ENCODE measurements around the gene CAMK2G.
"Not testable (repeated sequence)": the region's sequence is repeated elsewhere in the genome, so short reads cannot be mapped to it uniquely, and the experiment has no call there.

The CAMK2G gene

DNA sequence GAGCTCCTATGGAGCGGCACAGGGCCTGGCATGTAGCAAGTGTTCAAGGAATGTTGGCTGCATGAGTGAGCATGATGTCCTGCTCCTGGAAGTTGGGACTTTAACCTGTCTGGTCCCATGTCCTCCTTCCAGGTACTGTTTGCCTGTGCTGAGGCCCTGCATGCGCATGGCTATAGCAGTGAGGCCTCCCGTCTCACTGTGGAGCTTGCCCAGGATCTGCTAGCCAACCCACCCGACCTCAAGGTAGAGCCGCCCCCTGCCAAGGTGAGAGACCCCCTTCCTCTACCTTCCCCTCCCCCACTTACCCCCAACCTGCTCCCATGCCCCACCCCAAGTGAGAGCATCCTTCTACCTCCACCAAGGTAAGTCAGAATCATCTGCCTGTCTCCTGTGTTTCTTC lies 80.9 kb downstream of the CAMK2G start:
- DNase-seq = no peak
- peaks cover 21 to 93% (median 75%) of the 10 kb centered on the region in 4 experiments for H3K36me3 ChIP-seq (ENCODE audit: control insufficient read depth in 4 of 4, insufficient read depth in 4 of 4, low read length in 3 of 4)
- no peaks in the 10 kb centered on the region for H3K4me1 ChIP-seq (ENCODE audit: control extremely low read depth in 1 of 4, control insufficient read depth in 4 of 4, insufficient read depth in 4 of 4, low read length in 3 of 4)
- no peak overlapping the region for H3K4me3 ChIP-seq (ENCODE audit: control insufficient read depth in 1 of 7, extremely low read depth in 1 of 7, insufficient read depth in 4 of 7, low read depth in 2 of 7, low read length in 6 of 7)
- H3K27me3 ChIP-seq (replicated peaks in 2 of 5; ENCODE audit: control insufficient read depth in 4 of 5, insufficient read depth in 5 of 5, low read length in 4 of 5) = no peaks in the 10 kb centered on the region
- 96% methylated on average over 4 of the region's 5 CpGs for WGBS (ENCODE audit: insufficient coverage)
- no peaks in the 10 kb centered on the region for H3K9me3 ChIP-seq (ENCODE audit: control extremely low read depth in 1 of 5, control insufficient read depth in 4 of 5, insufficient read depth in 2 of 5, low read depth in 1 of 5, low read length in 4 of 5)
- POLR2A ChIA-PET = interaction anchor here (1.5 kb wide), 1 partner anchor 8 kb away, joined by 6 read pairs; the partner anchor contains the start of gene ZSWIM8
- CTCF ChIA-PET = interaction anchor here (1.1 to 1.8 kb wide), 4 partner anchors 8 to 53 kb away, joined by 3 to 4 read pairs (median 3); partner anchors contain the start of gene ZSWIM8
- H3K27ac ChIP-seq (ENCODE audit: insufficient read depth in 1 of 2, low read depth in 1 of 2, low read length in 2 of 2, poor library complexity in 1 of 2, severe bottlenecking in 2 of 2) = no peak overlapping the region

DNA sequence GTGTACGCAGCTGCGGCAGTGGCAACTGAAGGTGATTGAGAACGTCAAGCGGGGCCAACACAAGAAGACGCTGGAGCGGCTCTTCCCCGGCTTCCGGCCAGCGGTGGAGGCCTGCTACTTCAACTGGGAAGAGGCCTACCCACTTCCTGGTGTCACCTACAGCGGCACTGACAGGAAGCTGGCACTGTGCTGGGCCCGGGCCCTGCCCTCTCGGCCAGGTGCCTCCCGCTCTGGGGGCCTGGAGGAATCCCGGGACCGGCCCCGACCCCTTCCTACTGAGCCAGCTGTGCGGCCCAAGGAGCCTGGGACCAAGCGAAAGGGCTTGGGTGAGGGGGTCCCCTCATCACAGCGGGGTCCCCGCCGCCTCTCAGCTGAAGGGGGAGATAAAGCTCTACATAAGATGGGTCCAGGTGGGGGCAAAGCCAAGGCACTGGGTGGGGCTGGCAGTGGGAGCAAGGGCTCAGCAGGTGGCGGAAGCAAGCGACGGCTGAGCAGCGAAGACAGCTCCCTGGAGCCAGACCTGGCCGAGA lies 82.4 kb downstream of the CAMK2G start:
- POLR2A ChIA-PET = no interaction called here
- CTCF ChIA-PET = interaction anchor here (0.6 to 1.8 kb wide), 3 partner anchors 12 to 55 kb away, joined by 3 to 5 read pairs (median 4); no protein-coding TSS in a partner anchor
- no peak for DNase-seq
- H3K27me3 ChIP-seq (replicated peaks in 2 of 5; ENCODE audit: control insufficient read depth in 4 of 5, insufficient read depth in 5 of 5, low read length in 4 of 5) = no peaks in the 10 kb centered on the region
- 99% methylated on average over 26 of the region's 26 CpGs for WGBS (ENCODE audit: insufficient coverage)
- H3K4me3 ChIP-seq (ENCODE audit: control insufficient read depth in 1 of 7, extremely low read depth in 1 of 7, insufficient read depth in 4 of 7, low read depth in 2 of 7, low read length in 6 of 7) = no peak overlapping the region
- peaks cover 0 to 6% (median 2%) of the 10 kb centered on the region in 4 experiments for H3K4me1 ChIP-seq (ENCODE audit: control extremely low read depth in 1 of 4, control insufficient read depth in 4 of 4, insufficient read depth in 4 of 4, low read length in 3 of 4)
- H3K9me3 ChIP-seq (ENCODE audit: control extremely low read depth in 1 of 5, control insufficient read depth in 4 of 5, insufficient read depth in 2 of 5, low read depth in 1 of 5, low read length in 4 of 5) = no peaks in the 10 kb centered on the region
- H3K27ac ChIP-seq (ENCODE audit: insufficient read depth in 1 of 2, low read depth in 1 of 2, low read length in 2 of 2, poor library complexity in 1 of 2, severe bottlenecking in 2 of 2) = no peak overlapping the region
- H3K36me3 ChIP-seq (ENCODE audit: control insufficient read depth in 4 of 4, insufficient read depth in 4 of 4, low read length in 3 of 4) = peaks cover 21 to 80% (median 64%) of the 10 kb centered on the region in 4 experiments

DNA sequence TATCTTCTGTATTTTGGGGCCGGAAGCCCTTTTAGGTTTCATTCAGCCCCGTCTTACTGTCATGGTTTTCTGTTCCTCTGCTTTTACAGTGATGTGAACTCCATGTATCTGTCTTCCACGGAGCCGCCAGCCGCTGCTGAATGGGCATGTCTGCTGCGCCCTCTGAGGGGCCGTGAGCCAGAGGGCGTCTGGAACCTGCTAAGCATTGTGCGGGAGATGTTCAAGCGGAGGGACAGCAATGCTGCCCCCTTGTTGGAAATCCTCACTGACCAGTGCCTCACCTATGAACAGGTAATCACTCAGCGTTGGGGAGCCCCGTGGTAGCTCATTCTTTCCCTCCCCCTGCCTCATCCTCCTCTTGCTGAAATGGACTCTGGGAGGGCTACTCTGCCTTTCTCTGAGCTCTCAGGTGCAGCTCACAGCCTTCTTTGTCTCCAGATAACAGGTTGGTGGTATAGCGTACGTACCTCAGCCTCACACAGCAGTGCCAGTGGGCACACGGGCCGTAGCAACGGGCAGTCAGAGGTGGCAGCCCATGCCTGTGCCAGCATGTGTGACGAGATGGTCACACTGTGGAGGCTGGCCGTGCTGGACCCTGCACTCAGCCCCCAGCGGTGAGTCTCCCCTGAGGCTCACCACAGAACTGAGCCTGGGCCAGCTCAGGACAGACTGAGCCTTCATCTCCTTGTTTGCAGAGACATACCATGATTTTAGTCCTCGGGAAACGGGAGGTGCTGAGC lies 83.3 kb downstream of the CAMK2G start:
- ChIA-PET CTCF (no interaction called here), POLR2A (no interaction called here)
- no peak overlapping the region for H3K27ac ChIP-seq (ENCODE audit: insufficient read depth in 1 of 2, low read depth in 1 of 2, low read length in 2 of 2, poor library complexity in 1 of 2, severe bottlenecking in 2 of 2)
- no peak overlapping the region for H3K4me3 ChIP-seq (ENCODE audit: control insufficient read depth in 1 of 7, extremely low read depth in 1 of 7, insufficient read depth in 4 of 7, low read depth in 2 of 7, low read length in 6 of 7)
- no peaks in the 10 kb centered on the region for H3K9me3 ChIP-seq (ENCODE audit: control extremely low read depth in 1 of 5, control insufficient read depth in 4 of 5, insufficient read depth in 2 of 5, low read depth in 1 of 5, low read length in 4 of 5)
- H3K36me3 ChIP-seq (ENCODE audit: control insufficient read depth in 4 of 4, insufficient read depth in 4 of 4, low read length in 3 of 4) = peaks cover 21 to 72% (median 57%) of the 10 kb centered on the region in 4 experiments
- no peaks in the 10 kb centered on the region for H3K27me3 ChIP-seq (replicated peaks in 2 of 5; ENCODE audit: control insufficient read depth in 4 of 5, insufficient read depth in 5 of 5, low read length in 4 of 5)
- no peak for DNase-seq
- 98% methylated on average over 22 of the region's 22 CpGs for WGBS (ENCODE audit: insufficient coverage)
- peaks cover 4 to 12% (median 9%) of the 10 kb centered on the region in 4 experiments for H3K4me1 ChIP-seq (ENCODE audit: control extremely low read depth in 1 of 4, control insufficient read depth in 4 of 4, insufficient read depth in 4 of 4, low read length in 3 of 4)

DNA sequence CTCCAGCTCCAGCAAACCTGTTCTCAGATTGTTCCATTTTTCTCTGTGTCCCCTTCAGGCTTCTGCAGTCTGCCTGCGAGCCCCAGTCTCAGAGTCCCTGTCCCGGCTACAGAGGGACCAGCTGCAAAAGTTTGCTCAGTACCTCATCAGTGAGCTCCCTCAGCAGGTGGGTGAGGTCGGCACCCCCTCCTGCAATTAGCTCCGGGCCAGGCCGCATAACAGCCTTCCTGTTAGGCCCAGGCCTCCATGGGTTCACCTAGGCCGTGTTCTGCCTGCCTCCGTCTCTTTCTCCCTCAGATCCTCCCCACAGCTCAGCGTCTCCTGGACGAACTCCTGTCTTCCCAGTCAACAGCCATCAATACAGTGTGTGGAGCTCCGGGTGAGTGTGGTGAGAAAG lies 84.7 kb downstream of the CAMK2G start:
- peaks cover 4 to 16% (median 13%) of the 10 kb centered on the region in 4 experiments for H3K4me1 ChIP-seq (ENCODE audit: control extremely low read depth in 1 of 4, control insufficient read depth in 4 of 4, insufficient read depth in 4 of 4, low read length in 3 of 4)
- H3K9me3 ChIP-seq (ENCODE audit: control extremely low read depth in 1 of 5, control insufficient read depth in 4 of 5, insufficient read depth in 2 of 5, low read depth in 1 of 5, low read length in 4 of 5) = no peaks in the 10 kb centered on the region
- H3K36me3 ChIP-seq (ENCODE audit: control insufficient read depth in 4 of 4, insufficient read depth in 4 of 4, low read length in 3 of 4) = peaks cover 18 to 60% (median 48%) of the 10 kb centered on the region in 4 experiments
- no peaks in the 10 kb centered on the region for H3K27me3 ChIP-seq (replicated peaks in 2 of 5; ENCODE audit: control insufficient read depth in 4 of 5, insufficient read depth in 5 of 5, low read length in 4 of 5)
- ChIA-PET POLR2A (no interaction called here), CTCF (interaction anchor here (1.4 kb wide), 1 partner anchor 20 kb away, joined by 4 read pairs; no protein-coding TSS in a partner anchor)
- DNase-seq = no peak
- H3K27ac ChIP-seq (ENCODE audit: insufficient read depth in 1 of 2, low read depth in 1 of 2, low read length in 2 of 2, poor library complexity in 1 of 2, severe bottlenecking in 2 of 2) = no peak overlapping the region
- WGBS (ENCODE audit: insufficient coverage) = 98% methylated on average over 6 of the region's 10 CpGs
- H3K4me3 ChIP-seq (ENCODE audit: control insufficient read depth in 1 of 7, extremely low read depth in 1 of 7, insufficient read depth in 4 of 7, low read depth in 2 of 7, low read length in 6 of 7) = no peak overlapping the region

DNA sequence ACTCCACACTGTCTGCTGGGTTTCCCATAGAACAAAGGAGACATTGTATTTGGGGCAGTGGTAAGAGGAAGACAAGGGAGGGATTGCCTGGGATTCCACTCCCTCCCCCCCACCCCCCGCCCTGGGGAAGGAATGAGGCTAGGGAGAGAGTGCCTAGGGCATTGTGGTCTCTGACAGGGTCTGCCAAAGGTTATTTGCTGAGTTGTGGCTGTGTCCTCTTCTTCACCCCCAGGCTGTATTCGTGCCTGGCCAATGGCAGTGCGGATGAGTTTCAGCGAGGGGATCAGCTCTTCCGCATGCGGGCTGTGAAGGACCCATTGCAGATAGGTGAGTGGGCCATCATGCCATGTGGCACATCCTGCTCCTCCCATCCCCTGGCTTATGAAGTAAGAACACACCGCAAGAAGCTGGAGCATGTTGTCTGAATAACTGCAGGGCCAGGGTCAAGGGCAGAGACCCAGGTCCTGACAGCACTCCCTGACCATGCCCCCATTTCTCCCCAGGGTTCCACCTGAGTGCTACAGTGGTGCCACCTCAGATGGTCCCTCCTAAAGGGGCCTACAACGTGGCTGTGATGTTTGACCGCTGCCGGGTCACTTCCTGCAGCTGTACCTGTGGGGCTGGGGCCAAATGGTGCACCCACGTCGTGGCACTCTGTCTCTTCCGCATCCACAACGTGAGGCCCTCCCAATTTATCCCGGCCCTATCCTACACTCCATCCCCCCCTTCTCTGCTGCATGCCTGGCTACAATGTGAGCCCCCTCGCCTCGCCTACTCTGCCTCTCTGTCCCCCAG lies 85.3 kb downstream of the CAMK2G start:
- no peak overlapping the region for H3K27ac ChIP-seq (ENCODE audit: insufficient read depth in 1 of 2, low read depth in 1 of 2, low read length in 2 of 2, poor library complexity in 1 of 2, severe bottlenecking in 2 of 2)
- H3K27me3 ChIP-seq (replicated peaks in 2 of 5; ENCODE audit: control insufficient read depth in 4 of 5, insufficient read depth in 5 of 5, low read length in 4 of 5) = no peaks in the 10 kb centered on the region
- H3K4me1 ChIP-seq (ENCODE audit: control extremely low read depth in 1 of 4, control insufficient read depth in 4 of 4, insufficient read depth in 4 of 4, low read length in 3 of 4) = peaks cover 4 to 19% (median 16%) of the 10 kb centered on the region in 4 experiments
- no peak for DNase-seq
- CTCF ChIA-PET = interaction anchor here (1.4 to 1.7 kb wide), 2 partner anchors 12 to 20 kb away, joined by 4 to 5 read pairs; no protein-coding TSS in a partner anchor
- peaks cover 14 to 54% (median 42%) of the 10 kb centered on the region in 4 experiments for H3K36me3 ChIP-seq (ENCODE audit: control insufficient read depth in 4 of 4, insufficient read depth in 4 of 4, low read length in 3 of 4)
- 97% methylated on average over 16 of the region's 17 CpGs for WGBS (ENCODE audit: insufficient coverage)
- H3K9me3 ChIP-seq (ENCODE audit: control extremely low read depth in 1 of 5, control insufficient read depth in 4 of 5, insufficient read depth in 2 of 5, low read depth in 1 of 5, low read length in 4 of 5) = no peaks in the 10 kb centered on the region
- no peak overlapping the region for H3K4me3 ChIP-seq (ENCODE audit: control insufficient read depth in 1 of 7, extremely low read depth in 1 of 7, insufficient read depth in 4 of 7, low read depth in 2 of 7, low read length in 6 of 7)
- POLR2A ChIA-PET = no interaction called here

DNA sequence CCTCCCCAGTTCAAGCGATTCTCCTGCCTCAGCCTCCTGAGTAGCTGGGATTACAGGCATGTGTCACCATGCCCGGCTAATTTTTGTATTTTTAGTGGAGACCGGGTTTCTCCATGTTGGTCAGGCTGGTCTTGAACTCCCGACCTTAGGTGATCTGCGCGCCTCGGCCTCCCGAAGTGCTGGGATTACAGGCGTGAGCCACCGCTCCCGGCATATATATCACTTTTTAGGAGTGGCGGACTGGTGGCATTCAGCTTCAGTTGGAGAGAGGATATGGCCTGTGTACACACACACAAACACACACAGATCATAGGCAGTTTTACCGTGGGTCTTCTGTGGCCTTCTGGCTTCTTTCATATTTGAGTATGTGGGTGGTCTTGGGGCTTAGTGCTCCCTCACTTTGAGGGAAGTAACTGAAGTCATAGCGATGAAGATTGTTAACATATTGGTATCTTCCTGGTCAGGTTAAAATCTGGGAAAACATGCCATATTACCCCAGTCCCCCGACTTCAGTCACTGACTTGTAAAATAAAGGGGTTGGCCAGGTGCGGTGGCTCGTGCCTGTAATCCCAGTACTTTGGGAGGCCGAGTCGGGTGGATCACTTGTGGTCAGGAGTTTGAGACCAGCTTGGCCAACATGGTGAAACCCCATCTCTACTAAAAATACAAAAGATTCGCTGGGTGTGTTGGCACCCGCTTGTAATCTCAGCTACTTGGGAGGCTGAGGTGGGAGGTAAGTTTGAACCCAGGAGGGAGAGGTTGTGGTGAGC lies 87.1 kb downstream of the CAMK2G start:
- Histone ChIP-seq H3K27ac (ENCODE audit: insufficient read depth in 1 of 2, low read depth in 1 of 2, low read length in 2 of 2, poor library complexity in 1 of 2, severe bottlenecking in 2 of 2) (peak overlapping the region in 1 of 2 experiments; percentile 85), H3K36me3 (ENCODE audit: control insufficient read depth in 4 of 4, insufficient read depth in 4 of 4, low read length in 3 of 4) (peaks cover 14 to 35% (median 27%) of the 10 kb centered on the region in 4 experiments), H3K4me1 (ENCODE audit: control extremely low read depth in 1 of 4, control insufficient read depth in 4 of 4, insufficient read depth in 4 of 4, low read length in 3 of 4) (peaks cover 15 to 33% (median 23%) of the 10 kb centered on the region in 4 experiments)
- not testable (repeated sequence) for H3K4me3 ChIP-seq (ENCODE audit: control insufficient read depth in 1 of 7, extremely low read depth in 1 of 7, insufficient read depth in 4 of 7, low read depth in 2 of 7, low read length in 6 of 7); H3K9me3 ChIP-seq (ENCODE audit: control extremely low read depth in 1 of 5, control insufficient read depth in 4 of 5, insufficient read depth in 2 of 5, low read depth in 1 of 5, low read length in 4 of 5); H3K27me3 ChIP-seq (replicated peaks in 2 of 5; ENCODE audit: control insufficient read depth in 4 of 5, insufficient read depth in 5 of 5, low read length in 4 of 5); DNase-seq
- CTCF ChIA-PET = interaction anchor here (0.7 to 2.8 kb wide), 7 partner anchors 13 to 375 kb away, joined by 3 to 11 read pairs (median 5); no protein-coding TSS in a partner anchor
- over 99% methylated on average over 10 of the region's 21 CpGs for WGBS (ENCODE audit: insufficient coverage)
- POLR2A ChIA-PET = interaction anchor here (1.0 to 2.0 kb wide), 2 partner anchors 14 kb away, joined by 3 to 12 read pairs; a partner anchor contains a TSS

Data from common myeloid progenitor, CD34-positive (primary cell).